Heart left ventricle (tissue), 16 donors: Measurements from ENCODE around the gene PGRMC1. TPM values are rescaled to one million over a fixed set of nuclear protein-coding genes. Genes with fewer than 3 reads are reported as not detected.

Experiments
- ATAC-seq, 4 donors: fragments of 200-7000 bp; cut with Tn5 transposase; one replicate each; pipeline ENCODE4 v1.9.1; 2020 to 2022; ENCODE audit warnings: moderate library complexity in 4 of 4, mild to moderate bottlenecking in 3 of 4, moderate number of reproducible peaks in 1 of 4
- DNase-seq, 5 donors: peaks; one replicate each; pipeline ENCODE4 v3.0.0-alpha.2; 2020
- H3K27ac ChIP-seq, 12 donors: fragments of 200-600 bp; sonication (generic) in 4 of 12; one replicate each; pipeline versions ENCODE4 v1.5.0 to v1.8.0; 2016 to 2022; ENCODE audit warnings: mild to moderate bottlenecking in 2 of 12
- H3K27me3 ChIP-seq, 9 donors: fragments of 200-600 bp; sonication (generic) in 2 of 9; one replicate each; pipeline versions ENCODE4 v1.5.1 to v1.8.0; 2016 to 2022; ENCODE audit warnings: mild to moderate bottlenecking in 3 of 9
- H3K36me3 ChIP-seq, 9 donors: fragments of 200-600 bp; sonication (generic) in 2 of 9; one replicate each; pipeline versions ENCODE4 v1.5.0 to v1.8.0; 2018 to 2022; ENCODE audit warnings: mild to moderate bottlenecking in 2 of 9
- H3K4me1 ChIP-seq, 12 donors: fragments of 200-600 bp; sonication (generic) in 4 of 12; one replicate each; pipeline versions ENCODE4 v1.5.0 to v1.8.0; 2016 to 2022; ENCODE audit warnings: mild to moderate bottlenecking in 3 of 12
- H3K4me3 ChIP-seq, 12 donors: fragments of 200-600 bp; sonication (generic) in 4 of 12; one replicate each; pipeline versions ENCODE4 v1.5.0 to v1.8.0; 2017 to 2022; ENCODE audit warnings: mild to moderate bottlenecking in 9 of 12, moderate library complexity in 4 of 12
- H3K9me3 ChIP-seq, 12 donors: fragments of 200-600 bp; sonication (generic) in 4 of 12; one replicate each; pipeline versions ENCODE4 v1.5.0 to v1.8.0; 2016 to 2022; ENCODE audit warnings: mild to moderate bottlenecking in 1 of 12
- CTCF ChIP-seq, 12 donors: fragments of 200-600 bp; sonication (generic) in 4 of 12; IDR thresholded peaks; one replicate each; pipeline versions ENCODE4 v1.5.0 to v1.8.0; 2018 to 2022; ENCODE audit warnings: antibody characterized with exemption in 12 of 12, mild to moderate bottlenecking in 5 of 12
- POLR2A ChIP-seq, 2 donors: fragments of 450-650 bp; IDR thresholded peaks; one replicate each; pipeline ENCODE4 v1.6.1; 2017; ENCODE audit warnings: antibody characterized with exemption in 2 of 2, mild to moderate bottlenecking in 2 of 2, moderate library complexity in 2 of 2
- WGBS, 4 donors: extraction: QIAGEN DNeasy Blood & Tissue Kit in 2 of 4; methylation state at CpG; one replicate each; pipeline versions ENCODE4 v1.1.5 to v1.1.7; 2013 to 2018; 5-methylcytosine and 5-hydroxymethylcytosine counted together
- intact Hi-C, 10 donors: fragments of 100-400 bp; cut with DNase I; formaldehyde crosslinking; loops; one replicate each; pipeline versions ENCODE4 v1.11.1 to v1.14.2; 2022
- polyA plus RNA-seq, 2 donors: library from polyadenylated mRNA; stranded (reverse); fragments of 200-250 nt; gene quantifications; one replicate each; pipeline ENCODE4 v1.2.3, GENCODE V29; 2013
- total RNA-seq, 9 donors: library from RNA; depleted of rRNA in 2 of 9; stranded (reverse); fragments of >200 nt in 2 of 9; fragmentation: NEBNext Ultra II Directional in 3 of 9; extraction: Animal tissue kit (Norgen Biotek cat#: 25700) in 3 of 9; gene quantifications; one replicate each; pipeline versions ENCODE4 v1.1.0 to v1.2.4, GENCODE V29; 2016 to 2023
- donor health status: ischemic (EF 13 %, LVEDD 7.1; RV severe dilation, severe dysfunction).
- donor health status: healthy with polysubstance abuse.
- donor health status: DM: no; HTN: yes; CAD: no.
- donor health status: DM: no; HTN: no; CAD: no.
- donor health status: ischemic (EF 25% LVEDD 6.9; RV normal size, moderate dysfunction).
- donor health status: ischemic (EF 25% LVEDD 5.7; RV mildly dilated, moderate dysfunction).
- donor health status: healthy.
- donor health status: DM: yes; HTN: yes; CAD: no.
- donor health status: ischemic (EF 35%, LVEDD 5.7; RV mildly dilated, moderate dysfunction).
- donor health status: nonischemic (EF 11% LVEDD 7.7; RV severe dilation, severe dysfunction).
- donor health status: DM: yes; HTN: yes; CAD: no.
- donor health status: PGD.
- donor health status: ischemic (EF 29% LVEDD 5.4; RV normal size, mild dysfunction).
- donor health status: nonischemic (EF 23%, LVEDD 6.1; RV moderate dilation, normal function).

The PGRMC1 gene
- total and polyA plus RNA-seq, 11 donors = 12.6 to 28.6 (median 18.9) TPM

GRCh38 chrX:119189595-119189994, 46.5 kb upstream of the PGRMC1 start:
- no peaks in the 10 kb centered on the region for H3K36me3 ChIP-seq
- intact Hi-C loops = no loop called here
- 35 to 56% (median 47%) methylated on average over 4 of the region's 4 CpGs for WGBS, 4 donors
- no peak for TF ChIP-seq CTCF (IDR thresholded peaks at IDR 0.05)
- TF ChIP-seq POLR2A (IDR thresholded peaks at IDR 0.05) = no peak
- no peak overlapping the region for H3K4me3 ChIP-seq
- ATAC-seq = peak; percentile 81 to 89 (median 86)
- H3K27me3 ChIP-seq = no peaks in the 10 kb centered on the region
- DNase-seq = peak; percentile 49 to 71 (median 66)
- peaks cover 0 to 5% (median 0%) of the 10 kb centered on the region in 12 donors for H3K4me1 ChIP-seq
- H3K27ac ChIP-seq = peak overlapping the region in 7 of 12 donors; percentile 32 to 73 (median 52)
- H3K9me3 ChIP-seq = no peaks in the 10 kb centered on the region

- no peaks in the 10 kb centered on the region for H3K27me3 ChIP-seq
- peak overlapping the region in 1 of 12 donors; percentile 10 for H3K4me3 ChIP-seq
- 42 to 57% (median 51%) methylated on average over 4 of the region's 4 CpGs for WGBS, 4 donors
- no peaks in the 10 kb centered on the region for H3K36me3 ChIP-seq
- intact Hi-C loops = loop anchor here in 3 of 10 donors (5.0 to 10.0 kb wide), 3 partner anchors 45 to 345 kb away; no protein-coding TSS in a partner anchor
- peaks cover 0 to 5% (median 0%) of the 10 kb centered on the region in 12 donors for H3K4me1 ChIP-seq
- H3K9me3 ChIP-seq = no peaks in the 10 kb centered on the region
- peak overlapping the region in 9 of 12 donors; percentile 32 to 74 (median 54) for H3K27ac ChIP-seq
- ATAC-seq (peak; percentile 16 to 67 (median 47)), DNase-seq (peak; percentile 6 to 63 (median 30))
- TF ChIP-seq CTCF (IDR thresholded peaks at IDR 0.05) (no peak), POLR2A (IDR thresholded peaks at IDR 0.05) (no peak)
Observed at GRCh38 chrX:119190091-119190681, 45.9 kb upstream of the PGRMC1 start.

- Histone ChIP-seq H3K36me3 (no peaks in the 10 kb centered on the region), H3K4me3 (no peak overlapping the region), H3K9me3 (no peaks in the 10 kb centered on the region), H3K4me1 (peaks cover 0 to 5% (median 0%) of the 10 kb centered on the region in 12 donors), H3K27me3 (no peaks in the 10 kb centered on the region), H3K27ac (peak overlapping the region in 5 of 12 donors; percentile 32 to 74 (median 60))
- DNase-seq = peak in 2 of 5 donors; percentile 12 to 20
- ATAC-seq = peak; percentile 69 to 79 (median 74)
- 53 to 73% (median 57%) methylated on average over 8 of the region's 8 CpGs for WGBS, 4 donors
- intact Hi-C loops = loop anchor here in 3 of 10 donors (5.0 to 10.0 kb wide), 3 partner anchors 46 to 346 kb away; no protein-coding TSS in a partner anchor
- no peak for TF ChIP-seq CTCF (IDR thresholded peaks at IDR 0.05)
- no peak for TF ChIP-seq POLR2A (IDR thresholded peaks at IDR 0.05)
Observed at GRCh38 chrX:119190831-119191230, 45.3 kb upstream of the PGRMC1 start.

GRCh38 chrX:119194621-119195020, 41.5 kb upstream of the PGRMC1 start:
- Histone ChIP-seq H3K36me3 (no peaks in the 10 kb centered on the region), H3K4me1 (no peaks in the 10 kb centered on the region), H3K4me3 (no peak overlapping the region), H3K27me3 (no peaks in the 10 kb centered on the region), H3K9me3 (no peaks in the 10 kb centered on the region), H3K27ac (no peak overlapping the region)
- no peak for DNase-seq
- 59 to 71% (median 64%) methylated on average over 5 of the region's 5 CpGs for WGBS, 4 donors
- no peak for ATAC-seq
- TF ChIP-seq CTCF (IDR thresholded peaks at IDR 0.05) = peak in 6 of 12 donors; percentile 8 to 37 (median 28)
- no peak for TF ChIP-seq POLR2A (IDR thresholded peaks at IDR 0.05)
- intact Hi-C loops = loop anchor here in 4 of 10 donors (5.0 to 10.0 kb wide), 4 partner anchors 50 to 350 kb away; no protein-coding TSS in a partner anchor
